Tibial nerve (tissue), 4 donors: Measurements from ENCODE around the gene HEPH.

Experiments used
- CTCF ChIP-seq, 5 experiments: fragments of 200-600 bp in 3 of 5; fragments of 450-650 bp in 2 of 5; sonication (generic) in 3 of 5; IDR thresholded peaks; one replicate each; pipeline ENCODE4 v1.5.1; 2016 to 2019; ENCODE audit warnings: antibody characterized with exemption in 5 of 5, mild to moderate bottlenecking in 3 of 5, moderate library complexity in 2 of 5
- EP300 ChIP-seq, 2 donors: sonication (generic); formaldehyde crosslinking; IDR thresholded peaks; one replicate each; pipeline ENCODE4 v1.6.1; 2017; ENCODE audit warnings: antibody characterized with exemption in 2 of 2, mild to moderate bottlenecking in 1 of 2
- POLR2A ChIP-seq, 2 donors: fragments of 450-650 bp; IDR thresholded peaks; one replicate each; pipeline ENCODE4 v1.6.1; 2017; ENCODE audit warnings: antibody characterized with exemption in 2 of 2, mild to moderate bottlenecking in 2 of 2, moderate library complexity in 2 of 2

- no peak for TF ChIP-seq POLR2A (IDR thresholded peaks at IDR 0.05)
- TF ChIP-seq CTCF (IDR thresholded peaks at IDR 0.05): no peak
- TF ChIP-seq EP300 (IDR thresholded peaks at IDR 0.05): no peak
Observed at GRCh38 chrX:66232296-66232695, 68.2 kb downstream of the HEPH start.
